ENCODE data around the gene MUSTN1.

Gene MUSTN1

DNA sequence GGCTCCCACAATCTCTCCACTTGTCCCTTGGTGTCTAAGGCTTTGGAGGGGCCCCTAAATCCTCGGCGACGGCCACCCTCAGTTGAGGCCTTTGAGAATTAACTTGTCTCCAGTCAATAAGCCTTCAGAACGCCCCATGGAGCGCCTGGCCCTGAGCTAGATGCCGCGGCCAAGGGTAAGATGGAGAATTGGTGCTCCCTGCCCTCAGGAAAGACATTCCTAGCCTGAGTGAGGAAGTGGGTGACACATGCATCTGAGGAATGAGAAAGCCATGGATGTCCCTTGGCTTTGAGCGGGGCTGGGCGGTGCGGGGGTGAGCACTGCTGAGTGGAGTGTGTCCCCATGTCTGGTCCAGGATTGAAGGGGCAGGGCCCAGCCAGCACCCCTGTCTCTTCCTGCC lies 17.6 kb downstream of the MUSTN1 start:
- no peak for TF ChIP-seq ZFX (IDR thresholded peaks at IDR 0.05)
- TF ChIP-seq, protein P1, sequence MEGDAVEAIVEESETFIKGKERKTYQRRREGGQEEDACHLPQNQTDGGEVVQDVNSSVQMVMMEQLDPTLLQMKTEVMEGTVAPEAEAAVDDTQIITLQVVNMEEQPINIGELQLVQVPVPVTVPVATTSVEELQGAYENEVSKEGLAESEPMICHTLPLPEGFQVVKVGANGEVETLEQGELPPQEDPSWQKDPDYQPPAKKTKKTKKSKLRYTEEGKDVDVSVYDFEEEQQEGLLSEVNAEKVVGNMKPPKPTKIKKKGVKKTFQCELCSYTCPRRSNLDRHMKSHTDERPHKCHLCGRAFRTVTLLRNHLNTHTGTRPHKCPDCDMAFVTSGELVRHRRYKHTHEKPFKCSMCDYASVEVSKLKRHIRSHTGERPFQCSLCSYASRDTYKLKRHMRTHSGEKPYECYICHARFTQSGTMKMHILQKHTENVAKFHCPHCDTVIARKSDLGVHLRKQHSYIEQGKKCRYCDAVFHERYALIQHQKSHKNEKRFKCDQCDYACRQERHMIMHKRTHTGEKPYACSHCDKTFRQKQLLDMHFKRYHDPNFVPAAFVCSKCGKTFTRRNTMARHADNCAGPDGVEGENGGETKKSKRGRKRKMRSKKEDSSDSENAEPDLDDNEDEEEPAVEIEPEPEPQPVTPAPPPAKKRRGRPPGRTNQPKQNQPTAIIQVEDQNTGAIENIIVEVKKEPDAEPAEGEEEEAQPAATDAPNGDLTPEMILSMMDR (conservative IDR thresholded peaks at IDR 0.05), result no peak
- H3K27ac ChIP-seq, result no peak overlapping the region

DNA sequence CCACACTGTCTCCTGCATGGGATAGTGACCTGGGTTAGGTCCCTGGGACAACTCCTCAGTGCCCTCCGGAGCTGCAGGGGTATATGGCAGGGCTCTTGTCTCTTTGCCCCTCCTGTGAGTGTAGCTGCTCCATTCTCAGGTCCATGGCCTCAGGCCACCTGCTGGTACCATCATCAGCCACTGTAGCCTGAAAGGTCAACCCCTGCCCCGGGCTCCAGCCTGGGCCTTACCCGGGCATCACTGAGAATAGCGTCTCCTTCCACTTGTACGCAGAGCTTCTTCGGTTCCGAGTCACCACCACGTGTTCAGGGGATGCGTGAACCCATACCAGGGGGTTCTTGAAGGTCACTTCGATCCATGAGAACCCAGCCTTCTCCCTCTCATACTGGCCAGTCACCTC lies 18.2 kb downstream of the MUSTN1 start:
- no peak overlapping the region for H3K27ac ChIP-seq
- no peak for TF ChIP-seq ZFX (IDR thresholded peaks at IDR 0.05)
- TF ChIP-seq, protein P1 (conservative IDR thresholded peaks at IDR 0.05), result no peak

DNA sequence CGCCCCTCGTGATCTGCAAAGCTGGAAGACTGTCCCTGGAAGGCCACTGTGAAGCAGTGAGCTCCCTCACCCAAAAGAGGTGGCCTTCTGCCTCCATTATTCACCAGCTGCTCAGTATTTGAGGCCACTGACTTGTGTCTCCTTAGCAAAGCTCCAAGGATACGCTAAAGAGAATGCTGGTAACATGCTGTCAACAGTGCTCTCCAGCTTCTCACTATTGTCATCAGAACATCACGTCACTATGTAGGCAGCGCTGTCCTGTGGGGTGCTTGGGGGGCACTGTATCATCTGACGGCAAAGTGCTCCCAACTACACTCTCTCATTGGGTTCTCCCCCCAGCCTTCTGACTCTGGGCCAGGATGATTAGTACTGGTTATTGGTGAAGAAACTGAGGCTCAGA lies 18.6 kb downstream of the MUSTN1 start:
- TF ChIP-seq, protein P1 (conservative IDR thresholded peaks at IDR 0.05), result no peak
- no peak for TF ChIP-seq ZFX (IDR thresholded peaks at IDR 0.05)
- no peak overlapping the region for H3K27ac ChIP-seq

DNA sequence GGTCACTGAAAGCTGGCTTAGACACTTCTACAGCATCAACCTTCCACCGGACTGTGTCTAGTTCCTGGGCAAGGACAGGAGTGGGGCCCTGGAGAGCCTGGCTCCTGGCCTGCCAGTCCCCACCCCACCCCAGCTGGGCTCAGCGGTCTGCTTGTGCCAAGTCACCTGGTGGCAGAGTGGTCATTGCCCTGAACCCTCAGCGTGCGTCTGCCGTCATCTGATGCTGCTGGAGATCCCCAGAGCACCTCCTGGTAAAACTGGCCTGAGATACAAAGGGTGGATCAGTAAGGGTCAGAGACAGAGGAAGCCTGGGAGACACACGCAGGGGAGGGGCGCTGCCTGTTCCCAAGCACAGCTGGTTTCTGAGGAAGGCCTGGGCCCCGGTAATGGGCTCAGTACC lies 21.0 kb downstream of the MUSTN1 start:
- no peak overlapping the region for H3K27ac ChIP-seq
- TF ChIP-seq ZFX (IDR thresholded peaks at IDR 0.05), result no peak
- TF ChIP-seq, protein P1 (conservative IDR thresholded peaks at IDR 0.05), result no peak

DNA sequence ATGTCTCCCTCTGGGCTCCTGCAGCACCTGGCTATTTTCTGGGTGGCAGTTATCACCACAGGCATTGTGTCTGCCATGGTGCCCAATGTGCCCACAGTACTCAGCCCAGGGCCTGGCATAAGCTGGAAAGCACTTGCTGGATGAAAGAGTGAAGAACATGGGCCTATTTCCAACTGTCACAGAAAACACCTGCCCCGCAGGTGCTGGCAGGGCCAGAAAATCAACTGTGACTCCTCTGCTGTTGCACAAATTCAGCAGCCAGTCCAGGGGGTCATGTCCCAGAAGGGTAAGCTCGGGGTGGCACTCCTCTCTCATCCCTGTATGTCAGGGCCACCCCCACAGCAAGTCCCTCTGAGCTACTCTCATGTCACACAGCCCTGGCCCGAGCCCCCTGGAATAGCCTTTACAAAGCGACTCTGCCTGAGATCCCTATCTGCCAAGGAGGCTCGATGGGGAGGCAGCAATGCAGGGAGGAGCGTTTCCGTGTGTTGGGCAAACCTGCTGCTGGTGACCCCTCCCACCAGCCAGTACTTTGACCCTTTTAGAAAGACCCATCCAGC lies 23.3 kb downstream of the MUSTN1 start:
- TF ChIP-seq, protein P1 (conservative IDR thresholded peaks at IDR 0.05), result no peak
- no peak for TF ChIP-seq ZFX (IDR thresholded peaks at IDR 0.05)
- H3K27ac ChIP-seq, result no peak overlapping the region

DNA sequence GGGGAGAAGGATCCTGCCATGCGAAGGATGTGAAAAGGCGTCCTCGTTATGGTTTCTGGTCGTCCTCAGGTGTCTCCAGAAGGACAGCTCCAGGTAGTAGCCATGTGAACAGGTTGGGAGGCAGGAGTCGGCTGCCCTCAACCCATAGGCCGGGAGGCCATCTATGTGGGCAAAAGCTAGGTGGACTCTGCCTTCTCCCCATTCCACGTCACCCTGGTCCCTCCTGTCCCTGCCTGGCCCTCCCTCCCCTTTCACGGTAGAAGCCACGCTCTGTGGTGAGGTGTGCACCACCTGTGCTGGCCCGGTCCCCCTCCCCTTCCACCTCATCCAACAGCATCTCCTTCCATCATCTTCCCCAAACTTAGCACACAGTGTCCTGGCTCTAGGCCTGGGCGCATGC lies 23.9 kb downstream of the MUSTN1 start:
- no peak for TF ChIP-seq ZFX (IDR thresholded peaks at IDR 0.05)
- TF ChIP-seq, protein P1 (conservative IDR thresholded peaks at IDR 0.05), result no peak
- no peak overlapping the region for H3K27ac ChIP-seq

DNA sequence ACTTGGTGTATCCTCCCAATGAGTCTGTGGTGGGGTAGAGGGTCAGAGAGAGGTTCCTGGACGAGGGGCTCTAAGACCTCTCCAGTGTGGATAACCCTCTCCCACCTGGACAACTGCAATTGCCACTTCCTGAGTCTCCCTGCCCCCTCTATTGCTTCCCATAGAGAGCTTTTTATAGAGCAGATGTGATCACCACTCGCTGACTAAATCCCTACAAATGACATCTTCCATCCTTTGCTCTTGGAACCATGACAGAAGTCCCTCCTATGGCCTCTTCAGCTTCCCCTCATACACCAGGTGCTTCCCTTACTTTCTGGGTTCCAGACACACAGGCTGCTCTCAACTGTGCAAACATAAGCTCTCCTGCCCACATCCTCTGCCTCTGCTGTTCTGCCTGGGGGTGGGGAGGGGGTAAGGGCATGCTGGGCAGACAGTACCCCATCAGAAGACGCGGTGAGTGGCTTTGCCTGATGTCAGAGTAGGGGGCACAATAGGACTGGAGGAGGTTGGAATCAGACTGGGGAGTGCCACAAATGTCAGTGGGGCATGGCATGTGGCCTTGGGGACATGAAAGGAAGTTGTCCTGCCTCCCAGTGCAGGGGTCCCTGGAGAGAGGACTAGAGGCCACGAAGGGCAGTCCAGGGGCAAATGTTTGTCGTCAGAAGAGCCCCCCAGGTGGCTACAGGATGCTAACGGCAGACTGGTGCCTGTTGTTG lies 25.0 kb downstream of the MUSTN1 start:
- no peak overlapping the region for H3K27ac ChIP-seq
- TF ChIP-seq, protein P1 (conservative IDR thresholded peaks at IDR 0.05), result no peak
- no peak for TF ChIP-seq ZFX (IDR thresholded peaks at IDR 0.05)
